Keratinocyte (primary cell): ENCODE data around the gene MLLT3. TPM values are rescaled to one million over a fixed set of nuclear protein-coding genes. Genes with fewer than 3 reads are reported as not detected.

Experiments
- DNase-seq: peaks from one replicate; pipeline ENCODE4 v3.0.0-alpha.2; 2011; ENCODE audit warnings: low read depth, missing footprints, low spot score
- FAIRE-seq: peaks from 2 replicates; lab custom pipeline; 2011; peaks lifted over from hg19 to GRCh38; lab: Jason Lieb, UNC
- H2AFZ ChIP-seq: 2 replicates; pipeline ENCODE4 v1.6.0; 2012; ENCODE audit warnings: low read length, control low read depth, inconsistent platforms; ENCODE audit not compliant: control insufficient read depth
- H3K27ac ChIP-seq: 2 replicates; pipeline ENCODE4 v1.5.1; 2011; ENCODE audit warnings: low read length; ENCODE audit not compliant: control insufficient read depth, insufficient read depth
- H3K27me3 ChIP-seq: 3 replicates; pipeline ENCODE4 v1.6.0; 2011; ENCODE audit warnings: low read length; ENCODE audit not compliant: control insufficient read depth, insufficient read depth; ENCODE audit errors: extremely low read depth
- H3K36me3 ChIP-seq, 2 experiments: 2 replicates in 1 of 2; 3 replicates in 1 of 2; pipeline ENCODE4 v1.5.1; 2011; ENCODE audit warnings: low read length in 2 of 2, mild to moderate bottlenecking in 1 of 2; ENCODE audit not compliant: control insufficient read depth in 2 of 2, insufficient read depth in 2 of 2; ENCODE audit errors: extremely low read depth in 1 of 2
- H3K4me1 ChIP-seq: 3 replicates; pipeline ENCODE4 v1.5.1; 2011; ENCODE audit warnings: low read length; ENCODE audit not compliant: control insufficient read depth, insufficient read depth; ENCODE audit errors: extremely low read depth
- H3K4me2 ChIP-seq: 3 replicates; pipeline ENCODE4 v1.6.0; 2011; ENCODE audit warnings: low read depth, low read length; ENCODE audit not compliant: control insufficient read depth, insufficient read depth; ENCODE audit errors: extremely low read depth
- H3K4me3 ChIP-seq, 3 experiments: fragments of 200-600 bp in 1 of 3; sonication (generic) in 1 of 3; 2 replicates in 2 of 3; 3 replicates in 1 of 3; pipeline ENCODE4 v1.5.1; 2011 to 2016; ENCODE audit warnings: low read length in 3 of 3, mild to moderate bottlenecking in 3 of 3, control low read depth in 2 of 3, inconsistent platforms in 1 of 3, low read depth in 1 of 3, mixed read lengths in 1 of 3, mixed run types in 1 of 3, moderate library complexity in 1 of 3; ENCODE audit not compliant: control insufficient read depth in 2 of 3, insufficient read depth in 2 of 3; ENCODE audit errors: extremely low read depth in 1 of 3
- H3K79me2 ChIP-seq: 2 replicates; pipeline ENCODE4 v1.6.0; 2012; ENCODE audit warnings: low read length; ENCODE audit not compliant: control insufficient read depth, insufficient read depth
- H3K9ac ChIP-seq: 3 replicates; pipeline ENCODE4 v1.6.0; 2011; ENCODE audit warnings: low read length; ENCODE audit not compliant: control insufficient read depth, insufficient read depth; ENCODE audit errors: extremely low read depth
- H3K9me1 ChIP-seq: 3 replicates; pipeline ENCODE4 v1.6.0; 2011; ENCODE audit warnings: low read length; ENCODE audit not compliant: control insufficient read depth, insufficient read depth; ENCODE audit errors: extremely low read depth
- H3K9me3 ChIP-seq: 2 replicates; pipeline ENCODE4 v1.5.1; 2012; ENCODE audit warnings: low read depth, low read length; ENCODE audit not compliant: control insufficient read depth
- H4K20me1 ChIP-seq: 3 replicates; pipeline ENCODE4 v1.6.0; 2011; ENCODE audit warnings: low read length; ENCODE audit not compliant: control insufficient read depth, insufficient read depth; ENCODE audit errors: extremely low read depth
- EZH2 ChIP-seq: IDR thresholded peaks from one replicate; pipeline ENCODE4 v1.6.1; 2012; ENCODE audit warnings: inconsistent platforms, mild to moderate bottlenecking, low read length, moderate library complexity
- dilution Hi-C: fragments of 300-500 bp; cut with MboI; formaldehyde crosslinking; loops from one replicate; pipeline ENCODE4 v1.7.0; 2020; ENCODE audit warnings: low sequenced_read_pairs; ENCODE audit not compliant: extremely low pct_ligation_motif_present
- polyA plus RNA-seq, 5 experiments: library from polyadenylated mRNA; depleted of rRNA in 3 of 5; stranded (reverse) in 3 of 5; stranded (forward) in 1 of 5; unstranded in 1 of 5; fragments of >200 nt; gene quantifications; 1 replicate in 1 of 5; 2 replicates in 3 of 5; 3 replicates in 1 of 5; pipeline versions ENCODE4 v1.2.1 to v1.2.3, GENCODE V29; 2011 to 2012; ENCODE audit warnings: missing spikeins in 2 of 5, low read depth in 1 of 5, low replicate concordance in 1 of 5
- TF ChIP-seq, protein P1 (sequence below), 3 experiments: IDR thresholded peaks in 1 of 3; conservative IDR thresholded peaks in 1 of 3; optimal IDR thresholded peaks in 1 of 3; 2 replicates in 2 of 3; 3 replicates in 1 of 3; pipeline versions ENCODE3 to v1.5.1; 2011; ENCODE audit warnings: low read length in 3 of 3, mild to moderate bottlenecking in 3 of 3, moderate library complexity in 2 of 3, control low read depth in 1 of 3, inconsistent platforms in 1 of 3; ENCODE audit not compliant: insufficient read depth in 2 of 3; ENCODE audit errors: extremely low read depth in 1 of 3

Gene MLLT3
- polyA plus RNA-seq, 1 donor (not counting 4 experiments of a cell fraction or from before 2014, with no cell fraction given) = 17.0 TPM

DNA sequence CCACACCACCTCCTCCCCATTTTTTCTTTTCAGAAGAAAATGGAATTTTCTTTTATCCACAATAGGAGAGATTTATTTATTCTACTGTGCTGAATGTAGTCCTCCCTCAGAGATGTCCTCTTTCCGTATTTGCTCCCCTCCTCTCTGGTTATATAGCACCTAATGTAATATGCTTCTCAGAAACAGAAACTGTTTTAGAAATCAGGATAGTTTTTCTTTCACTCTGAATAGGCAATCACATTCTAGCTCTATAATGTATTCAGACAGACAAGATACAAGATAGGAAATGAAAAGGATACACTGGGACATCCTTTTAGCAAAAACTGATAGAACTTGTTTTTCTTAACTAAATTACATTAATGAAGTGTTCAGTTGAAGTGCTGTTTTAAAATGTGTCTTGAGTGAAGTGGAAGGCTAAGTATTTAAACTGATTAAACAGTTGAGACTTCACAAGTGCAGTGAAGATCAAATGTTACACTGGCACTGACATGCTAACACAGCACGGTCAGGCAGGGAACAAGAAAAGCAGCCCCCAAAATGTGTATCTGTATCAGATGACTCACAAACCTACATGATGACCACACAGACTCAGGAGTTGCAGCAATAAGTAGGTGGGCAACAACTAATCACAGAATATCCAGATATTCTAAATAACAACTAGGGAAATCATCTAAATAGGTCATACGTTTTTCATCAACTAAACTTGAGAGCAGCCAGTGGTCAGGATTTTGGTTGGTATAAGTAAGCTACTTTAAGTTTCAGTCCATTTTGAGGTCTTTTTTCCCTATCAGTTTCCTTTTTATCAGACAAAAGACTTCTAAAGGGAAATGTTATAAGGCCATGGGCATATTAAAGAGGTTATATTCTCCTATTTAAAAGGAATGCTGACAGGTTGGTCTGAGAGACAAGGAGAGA is 260.4 kb downstream of the MLLT3 start:
- H3K79me2 ChIP-seq = no peaks in the 10 kb centered on the region
- no peak for FAIRE-seq
- peaks cover 14% of the 10 kb centered on the region for H3K4me1 ChIP-seq
- H4K20me1 ChIP-seq = no peaks in the 10 kb centered on the region
- dilution Hi-C loops = loop anchor here (25.0 kb wide), 1 partner anchor 425 kb away; no protein-coding TSS in a partner anchor
- H3K4me2 ChIP-seq = no peak overlapping the region
- no peak for DNase-seq
- no peaks in the 10 kb centered on the region for H3K9me3 ChIP-seq
- no peaks in the 10 kb centered on the region for H3K27me3 ChIP-seq
- TF ChIP-seq, protein P1, sequence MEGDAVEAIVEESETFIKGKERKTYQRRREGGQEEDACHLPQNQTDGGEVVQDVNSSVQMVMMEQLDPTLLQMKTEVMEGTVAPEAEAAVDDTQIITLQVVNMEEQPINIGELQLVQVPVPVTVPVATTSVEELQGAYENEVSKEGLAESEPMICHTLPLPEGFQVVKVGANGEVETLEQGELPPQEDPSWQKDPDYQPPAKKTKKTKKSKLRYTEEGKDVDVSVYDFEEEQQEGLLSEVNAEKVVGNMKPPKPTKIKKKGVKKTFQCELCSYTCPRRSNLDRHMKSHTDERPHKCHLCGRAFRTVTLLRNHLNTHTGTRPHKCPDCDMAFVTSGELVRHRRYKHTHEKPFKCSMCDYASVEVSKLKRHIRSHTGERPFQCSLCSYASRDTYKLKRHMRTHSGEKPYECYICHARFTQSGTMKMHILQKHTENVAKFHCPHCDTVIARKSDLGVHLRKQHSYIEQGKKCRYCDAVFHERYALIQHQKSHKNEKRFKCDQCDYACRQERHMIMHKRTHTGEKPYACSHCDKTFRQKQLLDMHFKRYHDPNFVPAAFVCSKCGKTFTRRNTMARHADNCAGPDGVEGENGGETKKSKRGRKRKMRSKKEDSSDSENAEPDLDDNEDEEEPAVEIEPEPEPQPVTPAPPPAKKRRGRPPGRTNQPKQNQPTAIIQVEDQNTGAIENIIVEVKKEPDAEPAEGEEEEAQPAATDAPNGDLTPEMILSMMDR (optimal IDR thresholded peaks at IDR 0.05 in 1 of 3, IDR thresholded peaks at IDR 0.05 in 1 of 3, conservative IDR thresholded peaks at IDR 0.05 in 1 of 3; ENCODE audit: extremely low read depth in 1 of 3, insufficient read depth in 2 of 3, low read length in 3 of 3) = no peak
- no peak for TF ChIP-seq EZH2
- H3K4me3 ChIP-seq = no peak overlapping the region
- no peak overlapping the region for H2AFZ ChIP-seq
- H3K9ac ChIP-seq = no peak overlapping the region
- no peaks in the 10 kb centered on the region for H3K9me1 ChIP-seq
- H3K36me3 ChIP-seq = no peaks in the 10 kb centered on the region
- no peak overlapping the region for H3K27ac ChIP-seq

DNA sequence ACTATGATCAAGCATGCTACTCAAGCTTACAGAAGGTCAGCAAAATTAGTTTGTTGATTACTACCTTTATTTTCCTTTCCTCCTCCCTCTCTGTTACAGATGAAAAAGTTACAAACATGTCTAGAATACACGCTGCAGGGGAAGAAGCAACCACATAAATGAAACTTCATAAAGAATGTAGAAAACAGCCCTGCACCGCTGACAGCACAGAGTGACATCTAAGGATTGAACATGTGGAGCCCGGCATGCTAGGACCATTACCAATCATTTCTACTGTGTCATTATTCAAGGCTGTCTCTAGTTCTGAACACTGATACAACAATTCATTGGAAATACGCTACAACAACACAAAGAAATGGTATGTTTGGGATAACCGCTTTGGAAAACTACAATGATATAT is 261.1 kb downstream of the MLLT3 start:
- Histone ChIP-seq H3K9ac (no peak overlapping the region), H3K4me1 (peaks cover 20% of the 10 kb centered on the region), H4K20me1 (no peaks in the 10 kb centered on the region), H2AFZ (no peak overlapping the region), H3K27me3 (no peaks in the 10 kb centered on the region), H3K4me2 (no peak overlapping the region), H3K79me2 (no peaks in the 10 kb centered on the region), H3K27ac (no peak overlapping the region), H3K4me3 (no peak overlapping the region), H3K36me3 (no peaks in the 10 kb centered on the region), H3K9me1 (no peaks in the 10 kb centered on the region), H3K9me3 (no peaks in the 10 kb centered on the region)
- dilution Hi-C loops = loop anchor here (25.0 kb wide), 1 partner anchor 424 kb away; no protein-coding TSS in a partner anchor
- FAIRE-seq (no peak), DNase-seq (no peak)
- TF ChIP-seq, protein P1 (optimal IDR thresholded peaks at IDR 0.05 in 1 of 3, IDR thresholded peaks at IDR 0.05 in 1 of 3, conservative IDR thresholded peaks at IDR 0.05 in 1 of 3; ENCODE audit: extremely low read depth in 1 of 3, insufficient read depth in 2 of 3, low read length in 3 of 3) = no peak
- no peak for TF ChIP-seq EZH2
